ENCODE measurements around the gene PRIMA1.

PRIMA1 gene

GRCh38 chr14:93713726-93714405 is 74.4 kb downstream of the PRIMA1 start:
- no peaks in the 10 kb centered on the region for H3K9me3 Mint-ChIP-seq
- H3K4me3 Mint-ChIP-seq = no peak overlapping the region
- intact Hi-C loops (cut with micrococcal nuclease) = no loop called here
- no peaks in the 10 kb centered on the region for H3K4me1 Mint-ChIP-seq (ENCODE audit: low read depth)
- no peaks in the 10 kb centered on the region for H3K27me3 Mint-ChIP-seq
- no peaks in the 10 kb centered on the region for H3K36me3 Mint-ChIP-seq (ENCODE audit: low read depth)
- no peak overlapping the region for H3K27ac Mint-ChIP-seq

DNA sequence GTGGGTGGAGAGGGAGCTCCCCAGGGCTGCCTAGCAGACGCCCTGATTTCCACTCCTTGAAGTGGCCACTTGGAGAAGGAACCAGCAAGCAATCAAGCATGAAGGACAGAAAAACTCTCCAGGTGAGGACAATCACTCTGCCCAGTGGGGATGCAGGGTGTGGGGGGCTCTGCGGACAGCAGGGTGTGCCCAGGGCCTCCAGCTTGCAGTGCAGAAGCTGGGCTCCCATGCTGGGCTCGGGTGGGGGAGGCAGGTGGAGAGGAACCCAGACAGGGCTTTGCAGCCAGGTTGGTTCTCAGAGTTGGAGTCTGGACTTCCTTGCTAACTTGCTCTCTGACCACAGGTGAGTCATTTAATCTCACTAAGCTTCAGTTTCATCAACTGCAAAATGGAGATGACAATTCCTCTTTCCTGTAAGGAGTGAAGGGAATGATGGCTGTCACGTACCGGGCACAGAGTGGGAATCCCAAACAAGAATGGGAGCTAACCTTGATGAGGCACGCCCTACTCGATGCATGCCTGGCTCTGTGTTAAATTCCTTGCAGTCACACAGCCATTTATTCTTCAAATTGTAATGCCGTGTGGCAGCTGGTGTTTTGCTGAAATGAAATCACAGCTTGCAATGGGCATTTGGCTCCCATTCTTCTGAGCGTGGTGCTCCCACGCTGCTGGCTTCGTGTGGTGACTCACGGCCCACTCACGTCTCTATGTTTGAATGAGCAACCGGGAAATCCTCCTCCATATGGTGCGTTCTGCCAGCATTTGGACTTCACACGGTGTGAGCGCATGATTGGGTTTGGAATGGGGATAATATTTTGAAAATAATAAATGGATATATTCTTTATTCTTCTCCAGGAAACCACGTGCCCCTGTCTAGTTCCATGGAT is 75.2 kb downstream of the PRIMA1 start:
- Mint-ChIP-seq H3K4me3 (no peak overlapping the region), H3K27ac (no peak overlapping the region), H3K36me3 (ENCODE audit: low read depth) (no peaks in the 10 kb centered on the region), H3K9me3 (no peaks in the 10 kb centered on the region), H3K4me1 (ENCODE audit: low read depth) (no peaks in the 10 kb centered on the region), H3K27me3 (no peaks in the 10 kb centered on the region)
- intact Hi-C loops (cut with micrococcal nuclease) = no loop called here

DNA sequence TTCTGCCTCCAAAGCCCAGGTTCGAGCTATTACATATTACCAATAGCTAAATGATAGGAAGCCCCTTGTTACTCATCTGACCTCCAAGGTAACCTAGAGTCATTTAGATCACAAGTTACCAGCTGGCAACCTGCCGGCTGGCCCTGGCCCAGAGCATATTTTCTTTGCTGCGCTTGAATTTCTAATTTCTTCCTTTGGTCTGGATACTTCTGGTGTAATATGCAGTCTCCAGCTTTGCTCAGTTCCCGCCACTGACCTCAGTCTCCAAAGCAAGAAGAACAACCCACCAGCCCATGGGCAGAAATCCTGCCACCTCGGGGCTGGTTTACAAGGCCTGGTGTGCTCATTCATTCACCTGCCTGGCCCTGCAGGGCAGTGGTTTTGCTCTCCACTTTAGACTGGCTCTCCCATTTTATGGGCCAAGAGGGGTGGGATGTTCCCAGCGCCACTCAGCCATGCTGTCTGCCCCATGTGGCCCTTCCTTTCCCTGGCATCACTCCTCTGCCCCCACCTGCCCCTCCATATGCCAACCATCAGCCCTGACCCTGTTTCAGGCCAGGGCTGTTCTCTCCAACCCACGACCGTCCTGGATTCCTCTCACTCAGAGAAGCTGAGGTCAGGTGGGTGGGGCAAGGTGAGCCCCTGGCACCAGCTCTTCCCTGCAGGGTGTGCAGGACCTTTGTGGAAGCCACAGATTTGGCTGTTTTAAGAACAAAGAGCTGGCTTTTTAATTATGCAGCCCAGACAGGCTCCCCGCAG is 76.0 kb downstream of the PRIMA1 start:
- Mint-ChIP-seq H3K27ac (no peak overlapping the region), H3K4me3 (no peak overlapping the region)

GRCh38 chr14:93709249-93709648 is 79.0 kb downstream of the PRIMA1 start:
- H3K4me3 Mint-ChIP-seq = no peak overlapping the region
- H3K27me3 Mint-ChIP-seq = no peaks in the 10 kb centered on the region
- H3K36me3 Mint-ChIP-seq (ENCODE audit: low read depth) = no peaks in the 10 kb centered on the region
- intact Hi-C loops (cut with micrococcal nuclease) = no loop called here
- H3K27ac Mint-ChIP-seq = no peak overlapping the region
- H3K4me1 Mint-ChIP-seq (ENCODE audit: low read depth) = no peaks in the 10 kb centered on the region
- H3K9me3 Mint-ChIP-seq = no peaks in the 10 kb centered on the region

More for the DNA sequence above, 76.0 kb downstream of the PRIMA1 start:
- no peaks in the 10 kb centered on the region for H3K27me3 Mint-ChIP-seq
- H3K9me3 Mint-ChIP-seq = no peaks in the 10 kb centered on the region
- H3K4me1 Mint-ChIP-seq (ENCODE audit: low read depth) = no peaks in the 10 kb centered on the region
- intact Hi-C loops (cut with micrococcal nuclease) = no loop called here
- H3K36me3 Mint-ChIP-seq (ENCODE audit: low read depth) = no peaks in the 10 kb centered on the region

DNA sequence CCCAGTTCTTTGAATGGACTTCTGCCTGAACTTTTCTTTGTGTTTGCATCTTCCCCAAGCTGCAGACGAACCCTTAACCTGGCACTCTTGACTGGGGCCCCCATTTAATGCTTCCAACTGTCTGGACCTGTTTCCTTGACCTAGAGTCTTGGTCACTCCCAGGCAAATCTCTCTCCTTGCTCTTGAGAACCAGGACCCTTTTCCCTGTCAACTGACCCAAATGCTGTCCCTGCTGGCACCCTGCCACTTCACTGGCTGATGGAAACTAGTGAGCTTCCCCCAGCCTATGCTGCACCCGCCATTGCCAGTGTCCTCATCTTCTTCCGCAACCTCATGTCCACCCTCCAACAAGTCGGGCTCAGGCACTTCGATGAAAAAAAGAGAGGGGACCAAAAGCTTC is 79.5 kb downstream of the PRIMA1 start:
- intact Hi-C loops (cut with micrococcal nuclease) = no loop called here
- Mint-ChIP-seq H3K36me3 (ENCODE audit: low read depth) (no peaks in the 10 kb centered on the region), H3K27ac (no peak overlapping the region), H3K4me3 (no peak overlapping the region), H3K4me1 (ENCODE audit: low read depth) (no peaks in the 10 kb centered on the region), H3K9me3 (no peaks in the 10 kb centered on the region), H3K27me3 (no peaks in the 10 kb centered on the region)

- Mint-ChIP-seq H3K4me1 (ENCODE audit: low read depth) (no peaks in the 10 kb centered on the region), H3K9me3 (no peaks in the 10 kb centered on the region), H3K27ac (no peak overlapping the region), H3K4me3 (no peak overlapping the region), H3K27me3 (no peaks in the 10 kb centered on the region), H3K36me3 (ENCODE audit: low read depth) (no peaks in the 10 kb centered on the region)
- intact Hi-C loops (cut with micrococcal nuclease) = no loop called here
Observed at GRCh38 chr14:93708311-93708734, 80.0 kb downstream of the PRIMA1 start.

GRCh38 chr14:93707475-93707874 is 80.8 kb downstream of the PRIMA1 start:
- Mint-ChIP-seq H3K36me3 (ENCODE audit: low read depth) (no peaks in the 10 kb centered on the region), H3K27ac (no peak overlapping the region), H3K4me1 (ENCODE audit: low read depth) (no peaks in the 10 kb centered on the region), H3K27me3 (no peaks in the 10 kb centered on the region), H3K9me3 (no peaks in the 10 kb centered on the region), H3K4me3 (no peak overlapping the region)
- intact Hi-C loops (cut with micrococcal nuclease) = no loop called here

DNA sequence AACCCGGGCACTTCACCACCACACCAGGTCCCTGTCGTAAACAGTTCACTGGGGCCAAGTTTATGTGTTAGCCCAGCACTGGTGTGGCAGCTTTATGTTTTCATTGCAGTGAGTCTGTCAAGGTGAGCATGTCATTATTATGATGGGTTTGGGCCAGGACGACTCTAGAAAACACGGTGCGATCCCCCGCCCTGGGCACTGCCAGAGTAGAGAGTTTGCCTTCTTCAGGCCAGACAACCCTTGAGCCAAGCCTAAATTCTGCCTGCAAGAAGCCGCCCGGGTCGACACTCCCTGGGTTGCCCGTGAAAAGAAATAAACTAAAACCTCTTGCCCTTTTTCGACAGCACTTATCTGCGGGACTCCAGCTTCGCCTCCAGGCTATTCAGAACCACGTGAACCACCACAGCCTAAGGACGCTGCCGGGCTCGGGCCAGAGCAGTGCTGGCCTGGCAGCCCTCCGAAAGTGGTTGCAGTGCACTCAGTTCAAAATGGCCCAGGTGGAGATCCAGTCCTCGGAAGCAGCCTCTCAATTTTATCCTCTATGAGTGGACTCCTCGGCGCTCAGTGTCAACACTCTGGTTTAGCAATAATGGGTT is 81.8 kb downstream of the PRIMA1 start:
- H3K4me1 Mint-ChIP-seq (ENCODE audit: low read depth) = no peaks in the 10 kb centered on the region
- H3K36me3 Mint-ChIP-seq (ENCODE audit: low read depth) = no peaks in the 10 kb centered on the region
- intact Hi-C loops (cut with micrococcal nuclease) = no loop called here
- no peaks in the 10 kb centered on the region for H3K9me3 Mint-ChIP-seq
- H3K4me3 Mint-ChIP-seq = no peak overlapping the region
- H3K27ac Mint-ChIP-seq = no peak overlapping the region
- no peaks in the 10 kb centered on the region for H3K27me3 Mint-ChIP-seq

GRCh38 chr14:93705513-93706156 is 82.7 kb downstream of the PRIMA1 start:
- intact Hi-C loops (cut with micrococcal nuclease) = no loop called here
- H3K4me1 Mint-ChIP-seq (ENCODE audit: low read depth) = no peaks in the 10 kb centered on the region
- no peak overlapping the region for H3K27ac Mint-ChIP-seq
- no peaks in the 10 kb centered on the region for H3K27me3 Mint-ChIP-seq
- no peaks in the 10 kb centered on the region for H3K36me3 Mint-ChIP-seq (ENCODE audit: low read depth)
- no peak overlapping the region for H3K4me3 Mint-ChIP-seq
- H3K9me3 Mint-ChIP-seq = no peaks in the 10 kb centered on the region

GRCh38 chr14:93703941-93704340 is 84.3 kb downstream of the PRIMA1 start:
- intact Hi-C loops (cut with micrococcal nuclease) = no loop called here
- Mint-ChIP-seq H3K9me3 (peaks cover 6% of the 10 kb centered on the region), H3K4me3 (no peak overlapping the region), H3K27ac (no peak overlapping the region), H3K36me3 (ENCODE audit: low read depth) (no peaks in the 10 kb centered on the region), H3K27me3 (peaks cover 8% of the 10 kb centered on the region), H3K4me1 (ENCODE audit: low read depth) (no peaks in the 10 kb centered on the region)

DNA sequence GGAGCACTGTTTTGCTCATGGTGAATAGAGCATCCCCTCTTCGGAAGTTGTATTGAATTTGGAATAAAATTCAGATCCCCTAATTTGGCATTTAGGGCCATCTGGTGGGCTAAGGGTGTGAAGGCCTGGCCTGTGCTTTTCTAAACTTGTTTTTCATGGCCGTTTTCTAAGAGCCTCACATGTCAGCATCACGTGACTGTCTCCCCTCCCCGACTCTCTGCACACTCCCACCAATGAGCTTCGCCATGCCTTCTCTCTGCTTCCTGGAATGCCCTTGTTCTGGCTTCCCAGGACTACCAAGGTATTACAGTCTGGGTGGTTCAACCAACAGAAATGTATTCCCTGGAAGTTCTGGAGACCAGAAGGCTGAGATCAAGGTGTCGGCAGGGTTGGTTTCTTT is 85.3 kb downstream of the PRIMA1 start:
- Mint-ChIP-seq H3K9me3 (peaks cover 7% of the 10 kb centered on the region), H3K36me3 (ENCODE audit: low read depth) (no peaks in the 10 kb centered on the region), H3K27me3 (peaks cover 8% of the 10 kb centered on the region), H3K4me3 (no peak overlapping the region), H3K27ac (no peak overlapping the region), H3K4me1 (ENCODE audit: low read depth) (no peaks in the 10 kb centered on the region)
- intact Hi-C loops (cut with micrococcal nuclease) = no loop called here

GRCh38 chr14:93701562-93701961 is 86.7 kb downstream of the PRIMA1 start:
- Mint-ChIP-seq H3K36me3 (ENCODE audit: low read depth) (no peaks in the 10 kb centered on the region), H3K9me3 (peaks cover 7% of the 10 kb centered on the region), H3K4me1 (ENCODE audit: low read depth) (no peaks in the 10 kb centered on the region), H3K4me3 (no peak overlapping the region), H3K27ac (no peak overlapping the region), H3K27me3 (peaks cover 8% of the 10 kb centered on the region)
- intact Hi-C loops (cut with micrococcal nuclease) = no loop called here

DNA sequence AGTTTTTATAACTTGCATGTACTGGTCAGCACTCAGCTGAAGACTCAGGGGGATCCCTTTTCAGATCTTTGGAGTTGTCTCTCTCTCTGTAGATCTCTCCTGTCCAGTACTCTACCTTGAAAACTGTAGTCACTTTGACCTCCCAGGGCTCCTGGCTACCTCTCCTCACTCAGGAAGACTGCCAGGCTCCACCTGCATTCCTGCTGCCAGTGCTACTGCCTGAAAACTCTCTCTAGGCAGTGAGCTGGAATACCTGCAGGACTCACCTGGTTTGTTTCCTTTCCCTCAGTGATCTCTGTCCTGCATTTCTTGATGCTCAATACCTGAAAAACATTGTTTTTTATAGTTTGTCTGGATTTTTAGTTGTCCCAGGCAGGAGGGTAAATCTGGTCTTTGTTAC is 87.4 kb downstream of the PRIMA1 start:
- H3K27me3 Mint-ChIP-seq = peaks cover 8% of the 10 kb centered on the region
- H3K27ac Mint-ChIP-seq = no peak overlapping the region
- no peak overlapping the region for H3K4me3 Mint-ChIP-seq
- intact Hi-C loops (cut with micrococcal nuclease) = no loop called here
- no peaks in the 10 kb centered on the region for H3K4me1 Mint-ChIP-seq (ENCODE audit: low read depth)
- no peaks in the 10 kb centered on the region for H3K36me3 Mint-ChIP-seq (ENCODE audit: low read depth)
- H3K9me3 Mint-ChIP-seq = peaks cover 7% of the 10 kb centered on the region
